HepG2 (cell line): ENCODE measurements around the gene MB.

Source experiments
- CHD2 ChIP-seq: IDR thresholded peaks from 2 replicates; pipeline ENCODE4 v1.6.1; 2011; ENCODE audit warnings: low read depth, low read length, improper control_type of control experiment
- IKZF4 ChIP-seq: sonication (generic); formaldehyde crosslinking; IDR thresholded peaks from 2 replicates; pipeline ENCODE4 v1.5.1; 2020; ENCODE audit warnings: borderline replicate concordance, mild to moderate bottlenecking, low read depth, missing genetic modification reagents; ENCODE audit errors: not compliant biosample characterization
- MYPOP ChIP-seq: sonication (generic); formaldehyde crosslinking; IDR thresholded peaks from 2 replicates; pipeline ENCODE4 v1.8.1; 2023; ENCODE audit warnings: mild to moderate bottlenecking, moderate library complexity, missing genetic modification reagents
- NFE2L1 ChIP-seq: sonication (generic); formaldehyde crosslinking; IDR thresholded peaks from 2 replicates; pipeline ENCODE4 v1.4.0; 2020; ENCODE audit warnings: missing genetic modification reagents, mild to moderate bottlenecking, borderline replicate concordance
- PHF21A ChIP-seq: sonication (generic); formaldehyde crosslinking; IDR thresholded peaks from 2 replicates; pipeline ENCODE4 v1.5.0; 2020; ENCODE audit warnings: mild to moderate bottlenecking, missing genetic modification reagents
- POLR2AphosphoS5 ChIP-seq: IDR thresholded peaks from 2 replicates; pipeline ENCODE4 v1.6.1; 2012; ENCODE audit warnings: low read depth, low read length
- ZFYVE20 ChIP-seq: sonication (generic); formaldehyde crosslinking; IDR thresholded peaks from 2 replicates; pipeline ENCODE4 v1.8.0; 2023; ENCODE audit warnings: low read depth, mild to moderate bottlenecking, moderate library complexity, missing genetic modification reagents, borderline replicate concordance
- ZNF766 ChIP-seq: sonication (generic); formaldehyde crosslinking; IDR thresholded peaks from 2 replicates; pipeline ENCODE4 v1.5.0; 2020; ENCODE audit warnings: missing genetic modification reagents, borderline replicate concordance
- TF ChIP-seq, protein P1 (sequence below), 2 experiments: sonication (generic) in 1 of 2; formaldehyde crosslinking in 1 of 2; IDR thresholded peaks; 2 replicates each; pipeline versions ENCODE4 v1.6.1 to v1.9.0; 2014 to 2022; ENCODE audit warnings: antibody characterized with exemption in 1 of 2, borderline replicate concordance in 1 of 2, inconsistent platforms in 1 of 2, low read depth in 1 of 2, missing genetic modification reagents in 1 of 2
- TF ChIP-seq, protein P2 (sequence below): sonication (generic); formaldehyde crosslinking; IDR thresholded peaks from 2 replicates; pipeline ENCODE4 v1.4.0; 2020; ENCODE audit warnings: mild to moderate bottlenecking, missing genetic modification reagents

DNA sequence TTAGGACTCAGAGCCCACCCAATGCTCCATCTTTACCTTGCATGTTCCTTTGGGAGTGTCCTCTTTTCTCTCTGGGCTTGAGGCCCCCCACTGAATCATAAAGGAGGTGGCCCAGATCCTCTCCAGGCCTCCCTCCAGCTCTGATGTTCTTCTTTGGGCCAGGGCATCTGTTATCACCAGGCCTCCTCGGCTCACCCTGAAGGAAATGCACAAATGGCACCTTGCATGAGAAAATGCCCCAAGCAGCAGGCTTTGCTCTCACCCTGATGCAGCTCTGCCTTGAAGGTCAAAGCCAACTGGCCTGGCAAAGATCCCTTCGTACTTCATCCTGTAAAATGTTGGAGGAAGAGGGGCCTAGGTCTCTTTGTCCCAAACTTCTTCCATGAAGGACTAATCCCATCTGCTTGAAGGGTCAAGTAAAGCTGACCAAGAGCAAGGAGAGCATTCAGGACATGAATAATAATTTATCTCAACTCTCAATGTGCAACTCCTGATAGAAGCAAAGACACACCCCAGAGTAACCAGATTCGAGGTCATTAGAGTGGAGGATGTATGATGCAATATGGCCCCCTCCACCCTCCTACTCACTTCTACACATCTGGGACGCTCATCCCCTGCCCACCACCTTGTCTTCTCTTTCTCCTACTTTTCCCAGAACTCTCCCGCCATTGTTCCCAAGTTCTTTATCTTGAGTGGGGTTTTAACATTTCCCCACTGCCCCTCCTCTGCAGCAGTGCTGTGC lies 40.6 kb upstream of the MB start:
- TF ChIP-seq, protein P1, sequence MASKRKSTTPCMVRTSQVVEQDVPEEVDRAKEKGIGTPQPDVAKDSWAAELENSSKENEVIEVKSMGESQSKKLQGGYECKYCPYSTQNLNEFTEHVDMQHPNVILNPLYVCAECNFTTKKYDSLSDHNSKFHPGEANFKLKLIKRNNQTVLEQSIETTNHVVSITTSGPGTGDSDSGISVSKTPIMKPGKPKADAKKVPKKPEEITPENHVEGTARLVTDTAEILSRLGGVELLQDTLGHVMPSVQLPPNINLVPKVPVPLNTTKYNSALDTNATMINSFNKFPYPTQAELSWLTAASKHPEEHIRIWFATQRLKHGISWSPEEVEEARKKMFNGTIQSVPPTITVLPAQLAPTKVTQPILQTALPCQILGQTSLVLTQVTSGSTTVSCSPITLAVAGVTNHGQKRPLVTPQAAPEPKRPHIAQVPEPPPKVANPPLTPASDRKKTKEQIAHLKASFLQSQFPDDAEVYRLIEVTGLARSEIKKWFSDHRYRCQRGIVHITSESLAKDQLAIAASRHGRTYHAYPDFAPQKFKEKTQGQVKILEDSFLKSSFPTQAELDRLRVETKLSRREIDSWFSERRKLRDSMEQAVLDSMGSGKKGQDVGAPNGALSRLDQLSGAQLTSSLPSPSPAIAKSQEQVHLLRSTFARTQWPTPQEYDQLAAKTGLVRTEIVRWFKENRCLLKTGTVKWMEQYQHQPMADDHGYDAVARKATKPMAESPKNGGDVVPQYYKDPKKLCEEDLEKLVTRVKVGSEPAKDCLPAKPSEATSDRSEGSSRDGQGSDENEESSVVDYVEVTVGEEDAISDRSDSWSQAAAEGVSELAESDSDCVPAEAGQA (IDR thresholded peaks at IDR 0.05; ENCODE audit: low read depth), result no peak
- TF ChIP-seq, protein P1 (CRISPR knock-in tag; IDR thresholded peaks at IDR 0.05; ENCODE audit: borderline replicate concordance), result no peak
- TF ChIP-seq PHF21A (CRISPR knock-in tag) (no peak), ZNF766 (CRISPR knock-in tag) (no peak), NFE2L1 (CRISPR knock-in tag) (no peak), MYPOP (CRISPR knock-in tag) (no peak), ZFYVE20 (CRISPR knock-in tag) (no peak), POLR2AphosphoS5 (no peak), CHD2 (no peak), IKZF4 (CRISPR knock-in tag) (no peak)
- TF ChIP-seq, protein P2, sequence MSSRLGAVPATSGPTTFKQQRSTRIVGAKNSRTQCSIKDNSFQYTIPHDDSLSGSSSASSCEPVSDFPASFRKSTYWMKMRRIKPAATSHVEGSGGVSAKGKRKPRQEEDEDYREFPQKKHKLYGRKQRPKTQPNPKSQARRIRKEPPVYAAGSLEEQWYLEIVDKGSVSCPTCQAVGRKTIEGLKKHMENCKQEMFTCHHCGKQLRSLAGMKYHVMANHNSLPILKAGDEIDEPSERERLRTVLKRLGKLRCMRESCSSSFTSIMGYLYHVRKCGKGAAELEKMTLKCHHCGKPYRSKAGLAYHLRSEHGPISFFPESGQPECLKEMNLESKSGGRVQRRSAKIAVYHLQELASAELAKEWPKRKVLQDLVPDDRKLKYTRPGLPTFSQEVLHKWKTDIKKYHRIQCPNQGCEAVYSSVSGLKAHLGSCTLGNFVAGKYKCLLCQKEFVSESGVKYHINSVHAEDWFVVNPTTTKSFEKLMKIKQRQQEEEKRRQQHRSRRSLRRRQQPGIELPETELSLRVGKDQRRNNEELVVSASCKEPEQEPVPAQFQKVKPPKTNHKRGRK (CRISPR knock-in tag), result no peak
